H1 (cell line): ENCODE measurements around the gene TSFM. TPM values are rescaled to one million over a fixed set of nuclear protein-coding genes. Genes with fewer than 3 reads are reported as not detected.

Source experiments
- CTCF ChIA-PET: fragments of 300-600 bp; sonication (Branson Sonifier 250); formaldehyde crosslinking; loops from one replicate; lab custom pipeline; 2021; ENCODE audit not compliant: partially characterized antibody; lab: Charles Lee
- POLR2A ChIA-PET: fragments of 300-600 bp; sonication (Branson Sonifier 250); formaldehyde crosslinking; loops from one replicate; lab custom pipeline; 2021; ENCODE audit warnings: inconsistent platforms; ENCODE audit not compliant: partially characterized antibody; lab: Charles Lee
- DNase-seq, 2 experiments: peaks; one replicate each; pipeline versions ENCODE4 v3.0.0 to v3.0.0-alpha.2; 2010 to 2022; ENCODE audit warnings: low spot score in 2 of 2, low read depth in 1 of 2, mixed read lengths in 1 of 2
- FAIRE-seq: peaks from 2 replicates; lab custom pipeline; 2011; peaks lifted over from hg19 to GRCh38; lab: Jason Lieb, UNC
- H2AFZ ChIP-seq: 2 replicates; pipeline ENCODE4 v1.8.1; 2012; ENCODE audit warnings: low read length, inconsistent platforms
- H2AK5ac ChIP-seq: 2 replicates; pipeline ENCODE4 v1.6.1; 2013; ENCODE audit warnings: low read depth, low read length
- H2BK120ac ChIP-seq: replicated peaks from 2 replicates; pipeline ENCODE3; 2013; ENCODE audit warnings: low read depth, low read length, inconsistent platforms
- H2BK12ac ChIP-seq: 2 replicates; pipeline ENCODE4 v1.6.1; 2013; ENCODE audit warnings: low read depth, low read length
- H2BK15ac ChIP-seq: 2 replicates; pipeline ENCODE4 v1.6.1; 2013; ENCODE audit warnings: low read length
- H2BK20ac ChIP-seq: 2 replicates; pipeline ENCODE4 v1.6.1; 2013; ENCODE audit warnings: low read length
- H2BK5ac ChIP-seq: 2 replicates; pipeline ENCODE4 v1.6.1; 2013; ENCODE audit warnings: low read depth, low read length
- H3K14ac ChIP-seq: 2 replicates; pipeline ENCODE4 v1.6.1; 2013; ENCODE audit warnings: inconsistent platforms; ENCODE audit not compliant: insufficient read length
- H3K18ac ChIP-seq: 2 replicates; pipeline ENCODE4 v1.6.1; 2013; ENCODE audit warnings: low read length; ENCODE audit errors: extremely low read depth
- H3K23ac ChIP-seq: 2 replicates; pipeline ENCODE4 v1.6.1; 2013; ENCODE audit warnings: inconsistent platforms; ENCODE audit not compliant: insufficient read length
- H3K23me2 ChIP-seq: 2 replicates; pipeline ENCODE4 v1.6.1; 2013; ENCODE audit warnings: low read depth, low read length
- H3K27ac ChIP-seq: 2 replicates; pipeline ENCODE4 v1.6.1; 2011; ENCODE audit warnings: low read depth, low read length, inconsistent platforms
- H3K27me3 ChIP-seq, 4 experiments: replicated peaks in 1 of 4; 1 replicate in 1 of 4; 2 replicates in 3 of 4; pipeline versions ENCODE4 v1.6.1 to v1.8.1; 2011 to 2013; ENCODE audit warnings: low read length in 3 of 4, mild to moderate bottlenecking in 3 of 4, inconsistent platforms in 2 of 4, mixed read lengths in 2 of 4, moderate library complexity in 1 of 4; ENCODE audit not compliant: control insufficient read depth in 3 of 4, insufficient read depth in 3 of 4; ENCODE audit errors: extremely low read depth in 1 of 4
- H3K36me3 ChIP-seq, 4 experiments: 2 replicates each; pipeline versions ENCODE4 v1.6.1 to v1.8.1; 2011 to 2013; ENCODE audit warnings: mild to moderate bottlenecking in 4 of 4, low read length in 3 of 4, moderate library complexity in 2 of 4, control low read depth in 1 of 4, inconsistent platforms in 1 of 4; ENCODE audit not compliant: insufficient read depth in 4 of 4, control insufficient read depth in 2 of 4
- H3K4ac ChIP-seq: replicated peaks from 2 replicates; pipeline ENCODE3; 2013; ENCODE audit warnings: low read length, low read depth, mixed read lengths, inconsistent platforms; ENCODE audit not compliant: insufficient read length
- H3K4me1 ChIP-seq, 4 experiments: replicated peaks in 1 of 4; 1 replicate in 1 of 4; 2 replicates in 3 of 4; pipeline versions ENCODE4 v1.6.1 to v1.8.1; 2011 to 2013; ENCODE audit warnings: low read length in 3 of 4, inconsistent platforms in 2 of 4, mixed read lengths in 1 of 4; ENCODE audit not compliant: insufficient read depth in 4 of 4, control insufficient read depth in 3 of 4
- H3K4me2 ChIP-seq, 2 experiments: 2 replicates each; pipeline versions ENCODE4 v1.6.1 to v1.8.1; 2011 to 2013; ENCODE audit warnings: low read depth in 2 of 2, low read length in 2 of 2, control low read depth in 1 of 2, inconsistent platforms in 1 of 2, mild to moderate bottlenecking in 1 of 2; ENCODE audit not compliant: insufficient read depth in 1 of 2
- H3K4me3 ChIP-seq, 4 experiments: fragments of 200-600, 300-600 bp in 1 of 4; sonication (generic), shearing (Covaris generic), sonication (Bioruptor Twin) in 1 of 4; 2 replicates each; pipeline versions ENCODE4 v1.5.1 to v1.8.1; 2011 to 2016; ENCODE audit warnings: low read length in 4 of 4, low read depth in 3 of 4, control low read depth in 2 of 4, inconsistent platforms in 2 of 4, mild to moderate bottlenecking in 2 of 4, mixed read lengths in 1 of 4, moderate library complexity in 1 of 4; ENCODE audit not compliant: insufficient read depth in 2 of 4; ENCODE audit errors: extremely low read depth in 1 of 4
- H3K56ac ChIP-seq: replicated peaks from 2 replicates; pipeline ENCODE3; 2013; ENCODE audit warnings: low read depth, mild to moderate bottlenecking, mixed read lengths, low read length, inconsistent platforms; ENCODE audit not compliant: insufficient read length
- H3K79me1 ChIP-seq: 2 replicates; pipeline ENCODE4 v1.6.1; 2013; ENCODE audit warnings: low read depth, low read length, control low read depth
- H3K79me2 ChIP-seq, 2 experiments: 2 replicates each; pipeline versions ENCODE4 v1.6.1 to v1.8.1; 2012 to 2013; ENCODE audit warnings: low read length in 2 of 2, mild to moderate bottlenecking in 2 of 2, inconsistent platforms in 1 of 2; ENCODE audit not compliant: insufficient read depth in 2 of 2, control insufficient read depth in 1 of 2
- H3K9ac ChIP-seq, 4 experiments: replicated peaks in 1 of 4; 1 replicate in 1 of 4; 2 replicates in 3 of 4; pipeline versions ENCODE4 v1.6.1 to v1.8.1; 2011 to 2013; ENCODE audit warnings: low read depth in 3 of 4, low read length in 3 of 4, control low read depth in 2 of 4, mild to moderate bottlenecking in 2 of 4, moderate library complexity in 2 of 4, inconsistent platforms in 1 of 4; ENCODE audit errors: extremely low read depth in 1 of 4
- H3K9me3 ChIP-seq, 2 experiments: 2 replicates each; pipeline versions ENCODE4 v1.6.1 to v1.8.1; 2012 to 2013; ENCODE audit warnings: mild to moderate bottlenecking in 2 of 2, moderate library complexity in 2 of 2, control low read depth in 1 of 2, inconsistent platforms in 1 of 2, low read depth in 1 of 2, low read length in 1 of 2, mixed read lengths in 1 of 2; ENCODE audit not compliant: insufficient read depth in 2 of 2
- H4K20me1 ChIP-seq, 2 experiments: replicated peaks in 1 of 2; 2 replicates each; pipeline versions ENCODE3 to v1.8.1; 2011 to 2013; ENCODE audit warnings: inconsistent platforms in 2 of 2, low read length in 2 of 2, mild to moderate bottlenecking in 1 of 2; ENCODE audit not compliant: insufficient read depth in 2 of 2, control insufficient read depth in 1 of 2
- H4K5ac ChIP-seq: 2 replicates; pipeline ENCODE4 v1.6.1; 2013; ENCODE audit warnings: low read length, low read depth, mixed read lengths, inconsistent platforms; ENCODE audit not compliant: insufficient read length
- H4K8ac ChIP-seq: 2 replicates; pipeline ENCODE4 v1.8.0; 2013; ENCODE audit warnings: mild to moderate bottlenecking, moderate library complexity, low read length, inconsistent platforms; ENCODE audit not compliant: insufficient read depth; ENCODE audit errors: extremely low read depth
- H4K91ac ChIP-seq: replicated peaks from 2 replicates; pipeline ENCODE3; 2013; ENCODE audit warnings: low read length, mixed read lengths, inconsistent platforms; ENCODE audit not compliant: insufficient read length
- ASH2L ChIP-seq: fragments of 200-600, 300-600 bp; sonication (generic); IDR thresholded peaks from one replicate; pipeline ENCODE4 v1.7.1; 2017; ENCODE audit warnings: low read length
- BACH1 ChIP-seq: IDR thresholded peaks from 2 replicates; pipeline ENCODE4 v1.6.1; 2012; ENCODE audit warnings: low read length, improper control_type of control experiment
- BCL11A ChIP-seq, 2 experiments: IDR thresholded peaks; one replicate each; pipeline ENCODE4 v1.6.1; 2011; ENCODE audit warnings: low read depth in 2 of 2, low read length in 2 of 2, mild to moderate bottlenecking in 2 of 2
- EZH2 ChIP-seq: fragments of 200-600 bp; sonication (generic); IDR thresholded peaks from 2 replicates; pipeline ENCODE4 v1.7.1; 2012; ENCODE audit warnings: low read depth, mild to moderate bottlenecking, moderate library complexity, low read length, inconsistent platforms; ENCODE audit not compliant: severe bottlenecking
- POLR2A ChIP-seq, 2 experiments: IDR thresholded peaks; 1 replicate in 1 of 2; 2 replicates in 1 of 2; pipeline ENCODE4 v1.6.1; 2011; ENCODE audit warnings: low read depth in 2 of 2, low read length in 2 of 2, mild to moderate bottlenecking in 2 of 2; ENCODE audit errors: control extremely low read depth in 1 of 2
- POLR2AphosphoS5 ChIP-seq: IDR thresholded peaks from 2 replicates; pipeline ENCODE4 v1.6.1; 2011; ENCODE audit warnings: low read depth, low read length
- RNF2 ChIP-seq: fragments of 200-900, 300-1000 bp; sonication (generic); IDR thresholded peaks from 2 replicates; pipeline ENCODE4 v1.7.1; 2016; ENCODE audit warnings: borderline replicate concordance, low read depth, mild to moderate bottlenecking, antibody characterized with exemption, low read length; ENCODE audit not compliant: poor library complexity, severe bottlenecking; ENCODE audit errors: missing control alignments
- SAP30 ChIP-seq: fragments of 300-600 bp; sonication (generic); IDR thresholded peaks from 2 replicates; pipeline ENCODE4 v1.7.1; 2012; ENCODE audit warnings: low read length, moderate library complexity, mild to moderate bottlenecking, inconsistent platforms; ENCODE audit not compliant: insufficient read depth, insufficient replicate concordance
- SIRT6 ChIP-seq: IDR thresholded peaks from one replicate; pipeline ENCODE4 v1.7.1; 2012; ENCODE audit warnings: low read length, inconsistent platforms
- SP1 ChIP-seq: IDR thresholded peaks from 2 replicates; pipeline ENCODE4 v1.6.1; 2011; ENCODE audit warnings: low read depth, low read length
- YY1 ChIP-seq: IDR thresholded peaks from 2 replicates; pipeline ENCODE4 v1.6.1; 2011; ENCODE audit warnings: low read depth, mild to moderate bottlenecking, low read length
- WGBS, 2 experiments: shearing (Covaris generic) in 1 of 2; methylation state at CpG; one replicate each; pipeline versions ENCODE4 v1.1.6 to v1.1.7; 2013 to 2015; ENCODE audit warnings: low lambda C conversion rate in 2 of 2, mixed read lengths in 2 of 2, inconsistent platforms in 1 of 2, low coverage in 1 of 2, missing lambda C conversion rate in 1 of 2; ENCODE audit not compliant: insufficient replicate concordance in 2 of 2, insufficient coverage in 1 of 2, insufficient read length in 1 of 2; ENCODE audit errors: extremely low coverage in 1 of 2, missing lambda C conversion rate in 1 of 2; 5-methylcytosine and 5-hydroxymethylcytosine counted together
- polyA plus RNA-seq, 7 experiments: library from polyadenylated mRNA; depleted of rRNA in 3 of 7; stranded (reverse) in 5 of 7; unstranded in 2 of 7; fragments of >200 nt in 5 of 7; fragments of 200-250 nt in 2 of 7; gene quantifications; 1 replicate in 5 of 7; 2 replicates in 1 of 7; 4 replicates in 1 of 7; pipeline versions ENCODE4 v1.2.1 to v1.2.3, GENCODE V29; 2011 to 2013; ENCODE audit warnings: missing spikeins in 2 of 7, mixed read lengths in 2 of 7
- total RNA-seq: library from RNA; stranded (reverse); fragmentation: NEBNext Ultra II Directional; extraction: Animal tissue kit (Norgen Biotek cat#: 25700); gene quantifications from 2 replicates; pipeline ENCODE4 v1.2.1, GENCODE V29; 2021

The TSFM gene
- total and polyA plus RNA-seq, 2 of the 8 experiments (the other 6 are each of a cell fraction or from before 2014, with no cell fraction given) = 17.4 to 49.8 TPM

GRCh38 chr12:57737467-57738460, 44.8 kb upstream of the TSFM start:
- Histone ChIP-seq H2BK12ac (no peak overlapping the region), H3K23ac (no peak overlapping the region), H4K91ac (no peak overlapping the region), H3K56ac (no peak overlapping the region), H3K79me1 (no peaks in the 10 kb centered on the region), H4K8ac (peak overlapping the region; percentile 52; the same call in 1 of the 2 replicates), H4K20me1 (peaks cover 0 to 17% of the 10 kb centered on the region in 2 experiments), H3K27ac (no peak overlapping the region), H3K79me2 (no peaks in the 10 kb centered on the region), H2BK15ac (no peak overlapping the region), H3K9ac (no peak overlapping the region), H3K18ac (no peak overlapping the region), H2BK20ac (no peak overlapping the region), H3K27me3 (peaks cover 50 to 90% (median 85%) of the 10 kb centered on the region in 4 experiments), H2BK120ac (no peak overlapping the region), H3K4me3 (peak overlapping the region; percentile 31 to 76 (median 43)), H3K14ac (no peak overlapping the region), H3K4me1 (peaks cover 6 to 29% (median 12%) of the 10 kb centered on the region in 4 experiments; a peak in 6 of 7 replicates), H3K4me2 (peak overlapping the region; percentile 79 to 93), H3K4ac (no peak overlapping the region), H2BK5ac (no peak overlapping the region), H3K9me3 (no peaks in the 10 kb centered on the region; a peak in 1 of 4 replicates), H3K23me2 (peaks cover 2% of the 10 kb centered on the region; the same call in 1 of the 2 replicates), H3K36me3 (peaks cover 0 to 6% (median 0%) of the 10 kb centered on the region in 4 experiments; a peak in 1 of 8 replicates), H2AFZ (no peak overlapping the region), H2AK5ac (no peak overlapping the region), H4K5ac (no peak overlapping the region)
- DNase-seq = peak in 1 of 2 experiments; percentile 71
- ChIA-PET POLR2A (interaction anchor here (0.9 to 5.2 kb wide), 11 partner anchors 7 to 214 kb away, joined by 3 to 59 read pairs (median 8); partner anchors contain the start of genes CDK4, OS9 and TSPAN31), CTCF (interaction anchor here (1.1 to 11.2 kb wide), 12 partner anchors 8 to 155 kb away, joined by 3 to 149 read pairs (median 8); partner anchors contain the start of genes CYP27B1 and TSPAN31)
- no peak for FAIRE-seq
- 3% methylated on average over 31 of the region's 110 CpGs; no CpG with 5 or more reads in 1 of the 2 experiments for WGBS, 2 experiments
- no peak for TF ChIP-seq POLR2A (IDR thresholded peaks at IDR 0.05; ENCODE audit: control extremely low read depth in 1 of 2, low read depth in 2 of 2, low read length in 2 of 2)
- no peak for TF ChIP-seq YY1
- TF ChIP-seq SP1 = no peak
- peak; percentile 2 for TF ChIP-seq RNF2
- TF ChIP-seq EZH2 = peak; percentile 92
- TF ChIP-seq ASH2L = no peak
- TF ChIP-seq POLR2AphosphoS5 = no peak
- no peak for TF ChIP-seq SAP30
- no peak for TF ChIP-seq SIRT6
- no peak for TF ChIP-seq BCL11A (IDR thresholded peaks at IDR 0.05; ENCODE audit: low read depth in 2 of 2, low read length in 2 of 2)
- TF ChIP-seq BACH1 = no peak
